ENCODE measurements around the gene AFAP1. TPM values are rescaled to one million over a fixed set of nuclear protein-coding genes. Genes with fewer than 3 reads are reported as not detected.

The AFAP1 gene
- total RNA-seq, 4 donors from 2014 or later = 15.8 to 42.9 (median 31.3) TPM

GRCh38 chr4:7767526-7767925, 172.1 kb downstream of the AFAP1 start:
- Histone ChIP-seq H3K4me1 (peaks cover 0 to 4% (median 0%) of the 10 kb centered on the region in 4 donors), H3K27me3 (no peaks in the 10 kb centered on the region), H3K27ac (no peak overlapping the region), H3K9me3 (no peaks in the 10 kb centered on the region), H3K4me3 (no peak overlapping the region), H3K36me3 (peaks cover 0 to 79% (median 0%) of the 10 kb centered on the region in 3 donors)
- no peak for TF ChIP-seq POLR2A (IDR thresholded peaks at IDR 0.05)
- DNase-seq = peak in 1 of 3 donors; percentile 15

- Histone ChIP-seq H3K27me3 (no peaks in the 10 kb centered on the region), H3K9me3 (no peaks in the 10 kb centered on the region), H3K4me3 (no peak overlapping the region), H3K36me3 (peaks cover 0 to 83% (median 0%) of the 10 kb centered on the region in 3 donors), H3K27ac (no peak overlapping the region), H3K4me1 (no peaks in the 10 kb centered on the region)
- TF ChIP-seq POLR2A (IDR thresholded peaks at IDR 0.05) (no peak), CTCF (IDR thresholded peaks at IDR 0.05) (no peak)
- DNase-seq = peak in 1 of 3 donors; percentile 32
These were observed 172.9 kb downstream of the AFAP1 start for GRCh38 chr4:7766661-7767345.

GRCh38 chr4:7766086-7766485, 173.6 kb downstream of the AFAP1 start:
- no peak overlapping the region for H3K4me3 ChIP-seq
- H3K9me3 ChIP-seq = no peaks in the 10 kb centered on the region
- H3K4me1 ChIP-seq = no peaks in the 10 kb centered on the region
- DNase-seq = no peak
- H3K36me3 ChIP-seq = peaks cover 0 to 85% (median 0%) of the 10 kb centered on the region in 3 donors
- no peaks in the 10 kb centered on the region for H3K27me3 ChIP-seq
- H3K27ac ChIP-seq = no peak overlapping the region
- TF ChIP-seq POLR2A (IDR thresholded peaks at IDR 0.05) (no peak), CTCF (IDR thresholded peaks at IDR 0.05) (no peak)

GRCh38 chr4:7765666-7766065, 174.0 kb downstream of the AFAP1 start:
- peaks cover 0 to 85% (median 0%) of the 10 kb centered on the region in 3 donors for H3K36me3 ChIP-seq
- no peaks in the 10 kb centered on the region for H3K27me3 ChIP-seq
- no peaks in the 10 kb centered on the region for H3K4me1 ChIP-seq
- H3K9me3 ChIP-seq = no peaks in the 10 kb centered on the region
- H3K4me3 ChIP-seq = no peak overlapping the region
- TF ChIP-seq CTCF (IDR thresholded peaks at IDR 0.05) = no peak
- no peak for TF ChIP-seq POLR2A (IDR thresholded peaks at IDR 0.05)
- no peak for DNase-seq
- H3K27ac ChIP-seq = no peak overlapping the region

- no peak for TF ChIP-seq CTCF (IDR thresholded peaks at IDR 0.05)
- no peak for TF ChIP-seq POLR2A (IDR thresholded peaks at IDR 0.05)
- Histone ChIP-seq H3K36me3 (peaks cover 0 to 81% (median 0%) of the 10 kb centered on the region in 3 donors), H3K9me3 (no peaks in the 10 kb centered on the region), H3K27me3 (no peaks in the 10 kb centered on the region), H3K4me1 (no peaks in the 10 kb centered on the region), H3K4me3 (no peak overlapping the region), H3K27ac (no peak overlapping the region)
- DNase-seq = no peak
These were observed 175.2 kb downstream of the AFAP1 start for GRCh38 chr4:7764466-7764865.

- Histone ChIP-seq H3K4me1 (no peaks in the 10 kb centered on the region), H3K27ac (no peak overlapping the region), H3K36me3 (peaks cover 0 to 75% (median 0%) of the 10 kb centered on the region in 3 donors), H3K27me3 (no peaks in the 10 kb centered on the region), H3K9me3 (no peaks in the 10 kb centered on the region), H3K4me3 (no peak overlapping the region)
- DNase-seq = no peak
- TF ChIP-seq CTCF (IDR thresholded peaks at IDR 0.05) (no peak), POLR2A (IDR thresholded peaks at IDR 0.05) (no peak)
These were observed 175.9 kb downstream of the AFAP1 start for GRCh38 chr4:7763788-7764187.

Data from Peyer's patch (tissue), 4 donors.